Stomach (tissue), 4 donors: Measurements from ENCODE around the gene CYB561D1.

ENCODE experiments used
- CTCF ChIP-seq, 7 experiments: fragments of 450-650 bp in 4 of 7; fragments of 200-600 bp in 3 of 7; sonication (generic) in 3 of 7; IDR thresholded peaks; one replicate each; pipeline ENCODE4 v1.5.1; 2016 to 2019; ENCODE audit warnings: antibody characterized with exemption in 7 of 7, control low read depth in 2 of 7, mild to moderate bottlenecking in 1 of 7
- POLR2A ChIP-seq, 4 donors: fragments of 450-650 bp; IDR thresholded peaks; one replicate each; pipeline ENCODE4 v1.6.1; 2016; ENCODE audit warnings: antibody characterized with exemption in 4 of 4, control low read depth in 2 of 4, mild to moderate bottlenecking in 1 of 4, moderate library complexity in 1 of 4
- POLR2AphosphoS5 ChIP-seq, 3 donors: sonication (generic); formaldehyde crosslinking; IDR thresholded peaks; one replicate each; pipeline ENCODE4 v1.6.1; 2016; ENCODE audit warnings: antibody characterized with exemption in 3 of 3

- TF ChIP-seq CTCF (IDR thresholded peaks at IDR 0.05), result no peak
- no peak for TF ChIP-seq POLR2A (IDR thresholded peaks at IDR 0.05)
- TF ChIP-seq POLR2AphosphoS5 (IDR thresholded peaks at IDR 0.05), result no peak
Measured at GRCh38 chr1:109500941-109501381, 7.1 kb downstream of the CYB561D1 start.
